ENCODE measurements around the gene ITPK1. TPM values are rescaled to one million over a fixed set of nuclear protein-coding genes. Genes with fewer than 3 reads are reported as not detected.

Gene ITPK1
- total and polyA plus RNA-seq, 10 of the 15 experiments (the other 5 are each of a cell fraction or from before 2014, with no cell fraction given): 1.3 to 73.2 (median 27.0) TPM

DNA sequence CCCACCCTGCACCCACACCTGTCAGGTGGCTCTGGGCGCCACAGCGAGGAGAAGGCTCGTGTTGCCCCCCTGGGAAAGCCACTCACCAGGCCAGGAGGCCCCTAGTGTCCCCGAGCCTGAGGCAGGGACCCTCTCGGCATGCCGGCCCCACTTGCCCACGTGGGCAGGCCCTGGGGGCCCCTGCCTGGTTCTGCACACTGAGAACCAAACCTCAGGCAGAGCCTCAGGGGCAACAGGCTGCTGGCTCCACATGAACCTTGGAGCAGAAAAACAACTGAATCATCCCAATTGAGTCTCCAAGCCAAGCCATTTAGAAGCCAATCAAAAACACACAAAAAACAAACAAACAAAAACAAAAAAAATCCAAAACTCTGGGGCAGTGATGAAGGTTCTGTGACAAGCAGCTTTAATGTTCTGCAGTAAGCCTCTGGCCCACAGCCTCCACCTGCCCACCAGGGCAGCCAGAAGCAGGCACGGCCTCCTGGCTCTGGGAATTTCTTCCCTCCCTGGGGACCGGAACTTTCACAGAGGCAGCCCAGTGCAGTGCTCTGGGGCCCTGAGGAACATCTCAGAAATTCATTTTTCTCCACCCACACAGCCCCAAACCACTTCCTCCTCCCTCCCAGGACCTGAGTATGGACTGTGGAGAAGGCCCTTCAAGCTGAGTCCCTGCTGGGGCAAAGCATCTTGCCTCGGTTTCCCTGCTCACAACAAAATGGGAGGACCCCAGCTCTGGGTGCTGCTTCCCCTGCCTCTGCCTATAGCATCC, 102.6 kb downstream of the ITPK1 start (continued):
- TF ChIP-seq BRCA1 (IDR thresholded peaks at IDR 0.05; ENCODE audit: low read depth, low read length) (no peak), SIX5 (IDR thresholded peaks at IDR 0.05; ENCODE audit: low read depth, low read length, severe bottlenecking) (no peak), TCF12 (IDR thresholded peaks at IDR 0.05; ENCODE audit: low read depth, low read length) (0 out of 2 replicates have a peak, but pooled peaks have one; percentile 53), ZNF217 (IDR thresholded peaks at IDR 0.05) (no peak), PAX5 (IDR thresholded peaks at IDR 0.05; ENCODE audit: borderline replicate concordance, low read depth, low read length) (0 out of 2 replicates have a peak, but pooled peaks have one; percentile 10), CBX5 (IDR thresholded peaks at IDR 0.05; ENCODE audit: low read depth) (no peak), TCF7 (IDR thresholded peaks at IDR 0.05; ENCODE audit: borderline replicate concordance) (no peak), SREBF1 (IDR thresholded peaks at IDR 0.05; ENCODE audit: low read length) (no peak), ZNF207 (IDR thresholded peaks at IDR 0.05; ENCODE audit: borderline replicate concordance) (no peak), RAD21 (IDR thresholded peaks at IDR 0.05; ENCODE audit: insufficient read depth, low read depth, low read length) (no peak), POLR2AphosphoS2 (IDR thresholded peaks at IDR 0.05; ENCODE audit: low read depth, low read length) (no peak), RELB (IDR thresholded peaks at IDR 0.05; ENCODE audit: low read depth) (peak; percentile 47), CHD2 (IDR thresholded peaks at IDR 0.05; ENCODE audit: borderline replicate concordance, low read depth, low read length) (0 out of 2 replicates have a peak, but pooled peaks have one; percentile 20), BCL11A (IDR thresholded peaks at IDR 0.05; ENCODE audit: low read depth, low read length) (no peak), CHD1 (IDR thresholded peaks at IDR 0.05; ENCODE audit: low read depth, low read length) (no peak), HDAC2 (IDR thresholded peaks at IDR 0.05) (no peak), SIN3A (IDR thresholded peaks at IDR 0.05; ENCODE audit: low read depth, low read length) (no peak), SPI1 (IDR thresholded peaks at IDR 0.05; ENCODE audit: borderline replicate concordance, insufficient read depth, low read depth, low read length) (peak; percentile 66), KDM1A (IDR thresholded peaks at IDR 0.05; ENCODE audit: borderline replicate concordance) (no peak), TBL1XR1 (IDR thresholded peaks at IDR 0.05; ENCODE audit: low read depth, low read length) (no peak), BCL3 (IDR thresholded peaks at IDR 0.05; ENCODE audit: borderline replicate concordance, insufficient read depth, low read depth, low read length, poor library complexity, severe bottlenecking) (peak; percentile 85), ZNF384 (IDR thresholded peaks at IDR 0.05; ENCODE audit: borderline replicate concordance, low read depth, low read length) (no peak)
- TF ChIP-seq, protein P1, sequence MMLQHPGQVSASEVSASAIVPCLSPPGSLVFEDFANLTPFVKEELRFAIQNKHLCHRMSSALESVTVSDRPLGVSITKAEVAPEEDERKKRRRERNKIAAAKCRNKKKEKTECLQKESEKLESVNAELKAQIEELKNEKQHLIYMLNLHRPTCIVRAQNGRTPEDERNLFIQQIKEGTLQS (IDR thresholded peaks at IDR 0.05; ENCODE audit: borderline replicate concordance, extremely low read depth, low read depth, low read length): no peak
- TF ChIP-seq, protein P2, sequence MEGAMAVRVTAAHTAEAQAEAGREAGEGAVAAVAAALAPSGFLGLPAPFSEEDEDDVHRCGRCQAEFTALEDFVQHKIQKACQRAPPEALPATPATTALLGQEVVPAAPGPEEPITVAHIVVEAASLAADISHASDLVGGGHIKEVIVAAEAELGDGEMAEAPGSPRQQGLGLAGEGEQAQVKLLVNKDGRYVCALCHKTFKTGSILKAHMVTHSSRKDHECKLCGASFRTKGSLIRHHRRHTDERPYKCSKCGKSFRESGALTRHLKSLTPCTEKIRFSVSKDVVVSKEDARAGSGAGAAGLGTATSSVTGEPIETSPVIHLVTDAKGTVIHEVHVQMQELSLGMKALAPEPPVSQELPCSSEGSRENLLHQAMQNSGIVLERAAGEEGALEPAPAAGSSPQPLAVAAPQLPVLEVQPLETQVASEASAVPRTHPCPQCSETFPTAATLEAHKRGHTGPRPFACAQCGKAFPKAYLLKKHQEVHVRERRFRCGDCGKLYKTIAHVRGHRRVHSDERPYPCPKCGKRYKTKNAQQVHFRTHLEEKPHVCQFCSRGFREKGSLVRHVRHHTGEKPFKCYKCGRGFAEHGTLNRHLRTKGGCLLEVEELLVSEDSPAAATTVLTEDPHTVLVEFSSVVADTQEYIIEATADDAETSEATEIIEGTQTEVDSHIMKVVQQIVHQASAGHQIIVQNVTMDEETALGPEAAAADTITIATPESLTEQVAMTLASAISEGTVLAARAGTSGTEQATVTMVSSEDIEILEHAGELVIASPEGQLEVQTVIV (IDR thresholded peaks at IDR 0.05; ENCODE audit: borderline replicate concordance, partially characterized antibody): no peak

Data from GM12878 (cell line).